ENCODE data around the gene COL6A1.

COL6A1 gene

GRCh38 chr21:45994759-45995685, 13.5 kb downstream of the COL6A1 start:
- Histone ChIP-seq H3K9ac (ENCODE audit: insufficient read length, low read depth) (peak overlapping the region; percentile 43), H3K9me3 (ENCODE audit: insufficient read depth, low read length) (no peaks in the 10 kb centered on the region), H3K36me3 (ENCODE audit: insufficient read depth, insufficient read length, low read length) (peaks cover 96% of the 10 kb centered on the region), H3K27me3 (ENCODE audit: insufficient read depth, insufficient read length) (no peaks in the 10 kb centered on the region), H3K4me3 (ENCODE audit: insufficient read length, low read depth) (no peak overlapping the region), H3K4me1 (ENCODE audit: insufficient read depth, insufficient read length) (peaks cover 21% of the 10 kb centered on the region)
- TF ChIP-seq SUZ12 (IDR thresholded peaks at IDR 0.05; ENCODE audit: extremely low read depth, insufficient read depth, insufficient read length) (no peak), YY1 (IDR thresholded peaks at IDR 0.05; ENCODE audit: insufficient read depth, insufficient read length) (no peak)
- DNase-seq (ENCODE audit: low read depth, low spot score) = no peak

DNA sequence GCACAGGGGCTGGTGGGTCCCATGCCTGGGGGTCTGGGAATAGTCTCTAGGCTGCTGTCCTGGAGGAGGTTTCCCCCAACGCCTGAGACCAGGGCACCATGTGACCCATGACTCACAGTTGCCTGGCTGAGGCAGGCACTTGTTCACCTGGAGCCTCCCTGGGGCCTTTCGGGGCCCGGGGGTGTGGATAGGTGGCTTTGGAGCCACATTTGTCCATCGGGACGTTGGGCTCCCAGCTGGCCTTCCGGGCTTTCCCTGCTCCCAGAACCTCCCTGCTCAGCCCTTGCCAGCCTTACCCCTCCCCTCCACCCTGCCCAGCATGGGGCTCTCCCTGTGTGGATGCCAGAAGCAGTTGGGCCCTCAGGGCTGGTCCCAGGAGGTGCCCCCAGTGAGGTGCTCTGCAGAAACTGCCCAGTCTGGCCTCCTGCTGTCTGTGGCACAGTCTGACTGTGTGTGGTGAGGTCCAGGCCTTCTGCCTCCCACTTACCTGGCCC, 14.2 kb downstream of the COL6A1 start:
- no peak overlapping the region for H3K9ac ChIP-seq (ENCODE audit: insufficient read length, low read depth)
- no peaks in the 10 kb centered on the region for H3K27me3 ChIP-seq (ENCODE audit: insufficient read depth, insufficient read length)
- TF ChIP-seq ZNF274 (IDR thresholded peaks at IDR 0.05; ENCODE audit: low read depth, low read length) (no peak), SUZ12 (IDR thresholded peaks at IDR 0.05; ENCODE audit: extremely low read depth, insufficient read depth, insufficient read length) (no peak), YY1 (IDR thresholded peaks at IDR 0.05; ENCODE audit: insufficient read depth, insufficient read length) (no peak)
- no peaks in the 10 kb centered on the region for H3K9me3 ChIP-seq (ENCODE audit: insufficient read depth, low read length)
- peaks cover 92% of the 10 kb centered on the region for H3K36me3 ChIP-seq (ENCODE audit: insufficient read depth, insufficient read length, low read length)
- H3K4me1 ChIP-seq (ENCODE audit: insufficient read depth, insufficient read length) = peaks cover 21% of the 10 kb centered on the region
- DNase-seq (ENCODE audit: low read depth, low spot score) = no peak
- H3K4me3 ChIP-seq (ENCODE audit: insufficient read length, low read depth) = no peak overlapping the region

DNA sequence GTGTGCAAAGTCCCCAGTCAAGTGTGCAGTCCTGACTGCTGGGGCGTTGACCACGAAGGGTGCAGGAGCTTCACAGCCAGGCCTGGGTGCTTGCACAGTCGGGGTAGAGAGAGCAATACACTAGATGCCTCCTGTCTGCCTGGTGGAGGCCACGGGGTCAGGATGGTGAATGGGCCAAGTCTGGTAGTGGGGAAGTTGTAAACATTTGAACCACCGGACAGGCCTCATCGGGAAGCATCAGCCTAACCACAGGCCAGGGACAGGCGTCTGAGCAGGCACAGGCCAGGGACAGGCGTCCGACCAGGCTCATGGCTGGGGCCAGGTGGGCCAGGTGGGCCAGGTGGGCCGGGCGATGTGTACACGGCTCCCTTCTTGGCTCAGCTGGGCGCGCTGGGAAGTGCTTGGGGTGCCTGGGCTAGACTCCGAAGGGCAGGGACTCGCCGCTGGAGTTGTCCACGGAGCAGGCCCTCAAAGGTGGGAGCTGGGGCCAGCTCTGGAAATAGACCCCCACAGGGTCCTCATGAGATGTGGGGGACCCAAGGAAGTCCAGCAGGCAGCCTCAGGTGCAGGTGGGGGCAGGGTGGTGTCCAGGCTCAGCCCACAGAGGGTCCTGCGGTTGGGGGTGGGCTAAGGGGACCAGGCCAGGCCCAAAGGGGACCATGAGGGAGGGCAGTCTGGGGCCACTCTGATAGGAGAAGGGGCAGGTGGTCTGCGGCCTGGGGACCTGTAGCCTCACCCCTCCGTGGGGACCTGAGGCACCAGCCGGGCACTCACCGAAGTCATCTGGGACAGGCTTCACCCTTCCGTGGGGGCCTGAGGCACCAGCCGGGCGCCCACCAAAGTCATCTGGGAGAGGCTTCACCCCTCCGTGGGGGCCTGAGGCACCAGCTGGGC, 15.0 kb downstream of the COL6A1 start:
- Histone ChIP-seq H3K4me1 (ENCODE audit: insufficient read depth, insufficient read length) (peaks cover 19% of the 10 kb centered on the region), H3K4me3 (ENCODE audit: insufficient read length, low read depth) (no peak overlapping the region), H3K27me3 (ENCODE audit: insufficient read depth, insufficient read length) (no peaks in the 10 kb centered on the region), H3K36me3 (ENCODE audit: insufficient read depth, insufficient read length, low read length) (peaks cover 91% of the 10 kb centered on the region), H3K9me3 (ENCODE audit: insufficient read depth, low read length) (no peaks in the 10 kb centered on the region), H3K9ac (ENCODE audit: insufficient read length, low read depth) (no peak overlapping the region)
- no peak for TF ChIP-seq ZNF274 (IDR thresholded peaks at IDR 0.05; ENCODE audit: low read depth, low read length)
- no peak for TF ChIP-seq SUZ12 (IDR thresholded peaks at IDR 0.05; ENCODE audit: extremely low read depth, insufficient read depth, insufficient read length)
- TF ChIP-seq YY1 (IDR thresholded peaks at IDR 0.05; ENCODE audit: insufficient read depth, insufficient read length) = no peak
- DNase-seq (ENCODE audit: low read depth, low spot score) = no peak

GRCh38 chr21:45997205-45997494, 15.6 kb downstream of the COL6A1 start:
- Histone ChIP-seq H3K36me3 (ENCODE audit: insufficient read depth, insufficient read length, low read length) (peaks cover 91% of the 10 kb centered on the region), H3K27me3 (ENCODE audit: insufficient read depth, insufficient read length) (no peaks in the 10 kb centered on the region), H3K9ac (ENCODE audit: insufficient read length, low read depth) (no peak overlapping the region), H3K4me3 (ENCODE audit: insufficient read length, low read depth) (no peak overlapping the region), H3K9me3 (ENCODE audit: insufficient read depth, low read length) (no peaks in the 10 kb centered on the region), H3K4me1 (ENCODE audit: insufficient read depth, insufficient read length) (peaks cover 19% of the 10 kb centered on the region)
- DNase-seq (ENCODE audit: low read depth, low spot score) = no peak
- TF ChIP-seq SUZ12 (IDR thresholded peaks at IDR 0.05; ENCODE audit: extremely low read depth, insufficient read depth, insufficient read length) (no peak), ZNF274 (IDR thresholded peaks at IDR 0.05; ENCODE audit: low read depth, low read length) (no peak), YY1 (IDR thresholded peaks at IDR 0.05; ENCODE audit: insufficient read depth, insufficient read length) (no peak)

DNA sequence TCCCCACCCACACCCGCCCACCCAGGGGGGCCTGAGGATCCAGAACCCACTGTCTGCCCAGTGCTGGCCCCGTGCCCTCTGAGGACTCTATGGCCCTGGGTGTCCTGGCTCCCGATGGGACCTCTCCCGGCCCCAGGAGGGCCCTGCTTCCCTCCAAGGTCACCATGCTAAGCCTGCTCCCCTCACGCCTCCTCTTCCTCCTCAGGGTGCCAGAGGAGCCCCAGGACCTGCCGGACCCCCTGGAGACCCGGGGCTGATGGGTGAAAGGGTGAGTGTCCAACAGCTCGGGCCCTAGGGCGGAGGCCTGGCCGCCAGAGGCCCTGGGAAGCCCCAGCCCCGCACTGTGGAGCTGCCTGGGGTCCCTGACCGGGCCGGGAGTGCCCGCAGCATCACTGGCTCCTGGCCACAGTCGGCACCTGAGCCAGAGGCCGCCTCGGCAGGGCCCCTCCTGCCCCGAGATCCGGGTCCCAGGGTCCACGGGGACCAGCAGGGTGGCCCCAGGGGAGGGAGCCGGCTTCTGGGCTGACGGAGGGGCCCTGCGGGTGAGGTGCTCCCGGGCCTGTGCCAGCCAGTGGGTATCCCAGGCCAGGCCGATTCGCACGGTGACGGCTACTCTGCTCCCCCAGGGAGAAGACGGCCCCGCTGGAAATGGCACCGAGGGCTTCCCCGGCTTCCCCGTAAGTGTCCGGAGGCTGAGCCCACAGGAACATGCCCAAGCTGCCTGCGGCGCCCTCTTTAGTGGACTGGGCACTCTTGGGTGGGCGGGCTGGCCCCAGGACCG, 16.1 kb downstream of the COL6A1 start:
- Histone ChIP-seq H3K4me1 (ENCODE audit: insufficient read depth, insufficient read length) (peaks cover 19% of the 10 kb centered on the region), H3K36me3 (ENCODE audit: insufficient read depth, insufficient read length, low read length) (peaks cover 90% of the 10 kb centered on the region), H3K27me3 (ENCODE audit: insufficient read depth, insufficient read length) (no peaks in the 10 kb centered on the region), H3K9ac (ENCODE audit: insufficient read length, low read depth) (no peak overlapping the region), H3K9me3 (ENCODE audit: insufficient read depth, low read length) (no peaks in the 10 kb centered on the region), H3K4me3 (ENCODE audit: insufficient read length, low read depth) (no peak overlapping the region)
- no peak for DNase-seq (ENCODE audit: low read depth, low spot score)
- TF ChIP-seq YY1 (IDR thresholded peaks at IDR 0.05; ENCODE audit: insufficient read depth, insufficient read length) (no peak), ZNF274 (IDR thresholded peaks at IDR 0.05; ENCODE audit: low read depth, low read length) (no peak), SUZ12 (IDR thresholded peaks at IDR 0.05; ENCODE audit: extremely low read depth, insufficient read depth, insufficient read length) (no peak)

DNA sequence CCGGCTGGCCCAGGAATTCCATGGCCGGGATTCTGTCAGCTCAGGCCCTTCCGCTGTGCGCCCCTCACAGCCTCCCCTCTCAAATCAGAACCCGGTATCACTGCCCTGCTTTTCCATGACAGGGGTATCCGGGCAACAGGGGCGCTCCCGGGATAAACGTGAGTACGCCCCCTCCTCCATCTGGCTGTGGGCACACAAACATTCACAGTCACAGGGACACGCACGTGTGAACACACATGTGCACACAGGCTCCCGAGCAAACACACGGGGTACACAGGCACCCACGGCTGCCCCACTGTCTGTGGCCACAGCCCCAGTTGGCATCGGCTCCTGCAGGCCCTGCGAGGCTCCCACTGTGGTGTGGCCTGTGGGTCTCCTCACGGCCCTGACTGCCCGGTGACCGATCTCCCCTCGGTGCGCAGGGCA, 16.7 kb downstream of the COL6A1 start:
- Histone ChIP-seq H3K36me3 (ENCODE audit: insufficient read depth, insufficient read length, low read length) (peaks cover 90% of the 10 kb centered on the region), H3K27me3 (ENCODE audit: insufficient read depth, insufficient read length) (no peaks in the 10 kb centered on the region), H3K4me3 (ENCODE audit: insufficient read length, low read depth) (no peak overlapping the region), H3K9ac (ENCODE audit: insufficient read length, low read depth) (no peak overlapping the region), H3K9me3 (ENCODE audit: insufficient read depth, low read length) (no peaks in the 10 kb centered on the region), H3K4me1 (ENCODE audit: insufficient read depth, insufficient read length) (peaks cover 19% of the 10 kb centered on the region)
- no peak for DNase-seq (ENCODE audit: low read depth, low spot score)
- no peak for TF ChIP-seq ZNF274 (IDR thresholded peaks at IDR 0.05; ENCODE audit: low read depth, low read length)
- no peak for TF ChIP-seq SUZ12 (IDR thresholded peaks at IDR 0.05; ENCODE audit: extremely low read depth, insufficient read depth, insufficient read length)
- TF ChIP-seq YY1 (IDR thresholded peaks at IDR 0.05; ENCODE audit: insufficient read depth, insufficient read length) = no peak
